Testis (tissue), 3 donors: ENCODE data around the gene PWWP2A. TPM values are rescaled to one million over a fixed set of nuclear protein-coding genes. Genes with fewer than 3 reads are reported as not detected.

ENCODE experiments used
- DNase-seq: peaks from one replicate; pipeline ENCODE4 v3.0.0-alpha.2; 2019
- H3K27ac ChIP-seq, 2 donors: fragments of 200-600 bp; sonication (generic); one replicate each; pipeline ENCODE4 v1.5.1; 2019
- H3K27me3 ChIP-seq: fragments of 200-600 bp; sonication (generic); one replicate; pipeline ENCODE4 v1.5.1; 2019
- H3K36me3 ChIP-seq: fragments of 200-600 bp; sonication (generic); one replicate; pipeline ENCODE4 v1.5.1; 2017; ENCODE audit warnings: low read depth; ENCODE audit errors: missing control alignments
- H3K4me1 ChIP-seq: fragments of 200-600 bp; sonication (generic); one replicate; pipeline ENCODE4 v1.5.1; 2019
- H3K4me3 ChIP-seq, 2 donors: fragments of 200-600 bp; sonication (generic); one replicate each; pipeline ENCODE4 v1.5.1; 2017 to 2019
- H3K9me3 ChIP-seq: fragments of 200-600 bp; sonication (generic); one replicate; pipeline ENCODE4 v1.5.1; 2017
- POLR2A ChIP-seq: fragments of 450-650 bp; IDR thresholded peaks from one replicate; pipeline ENCODE4 v1.6.1; 2017; ENCODE audit warnings: antibody characterized with exemption, mild to moderate bottlenecking, moderate library complexity
- WGBS, 2 donors: methylation state at CpG; one replicate each; pipeline ENCODE4 v1.1.5; 2018; 5-methylcytosine and 5-hydroxymethylcytosine counted together
- intact Hi-C: fragments of 100-400 bp; cut with DNase I; formaldehyde crosslinking; loops from one replicate; pipeline ENCODE4 v1.15.1; 2023; ENCODE audit warnings: low total_unique reads
- polyA plus RNA-seq: library from polyadenylated mRNA; stranded (reverse); fragments of 350-450 nt; fragmentation: Illumina TruSeq; extraction: RNeasy Lipid Tissue Mini Kit (QIAGEN cat#74804); gene quantifications from one replicate; pipeline ENCODE4 v1.2.3, GENCODE V29; 2014; ENCODE audit warnings: low read depth, low replicate concordance; ENCODE audit not compliant: insufficient read depth
- total RNA-seq, 2 donors: library from RNA; depleted of rRNA; stranded (reverse); fragments of >200 nt; gene quantifications; one replicate each; pipeline ENCODE4 v1.2.3, GENCODE V29; 2016
- TF ChIP-seq, protein P1 (sequence below), 3 experiments: fragments of 450-650 bp in 2 of 3; fragments of 200-600 bp in 1 of 3; sonication (generic) in 1 of 3; IDR thresholded peaks; one replicate each; pipeline ENCODE4 v1.5.1; 2016 to 2019; ENCODE audit warnings: antibody characterized with exemption in 3 of 3, mild to moderate bottlenecking in 2 of 3, moderate library complexity in 1 of 3

PWWP2A gene
- total and polyA plus RNA-seq, 3 donors from 2014 or later = 12.0 to 51.6 (median 48.9) TPM

DNA sequence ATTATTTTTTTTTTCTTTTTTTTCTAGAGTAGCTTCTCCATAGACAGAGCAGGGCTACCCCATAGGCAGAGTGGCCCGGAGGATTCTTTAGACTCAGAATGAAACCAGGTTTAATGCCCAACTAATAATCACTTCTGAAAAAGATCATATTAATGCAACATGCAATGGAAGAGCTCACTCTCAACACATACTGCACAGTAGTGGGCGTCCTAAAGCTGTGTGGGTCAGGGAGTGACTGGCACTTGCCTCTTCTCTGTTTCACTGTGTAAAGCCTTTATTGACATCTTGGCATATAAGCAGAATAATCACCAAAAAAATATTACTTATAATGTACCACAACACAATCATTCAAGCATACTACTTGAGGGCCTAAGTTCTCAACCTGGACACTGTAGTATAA, 11.1 kb downstream of the PWWP2A start:
- intact Hi-C loops = no loop called here
- Histone ChIP-seq H3K9me3 (no peaks in the 10 kb centered on the region), H3K27ac (no peak overlapping the region), H3K4me1 (peaks cover 9% of the 10 kb centered on the region), H3K4me3 (no peak overlapping the region), H3K36me3 (no peaks in the 10 kb centered on the region), H3K27me3 (no peaks in the 10 kb centered on the region)
- no peak for DNase-seq
- WGBS, 2 donors = 92 to 95% methylated on average over 2 of the region's 2 CpGs
- TF ChIP-seq, protein P1, sequence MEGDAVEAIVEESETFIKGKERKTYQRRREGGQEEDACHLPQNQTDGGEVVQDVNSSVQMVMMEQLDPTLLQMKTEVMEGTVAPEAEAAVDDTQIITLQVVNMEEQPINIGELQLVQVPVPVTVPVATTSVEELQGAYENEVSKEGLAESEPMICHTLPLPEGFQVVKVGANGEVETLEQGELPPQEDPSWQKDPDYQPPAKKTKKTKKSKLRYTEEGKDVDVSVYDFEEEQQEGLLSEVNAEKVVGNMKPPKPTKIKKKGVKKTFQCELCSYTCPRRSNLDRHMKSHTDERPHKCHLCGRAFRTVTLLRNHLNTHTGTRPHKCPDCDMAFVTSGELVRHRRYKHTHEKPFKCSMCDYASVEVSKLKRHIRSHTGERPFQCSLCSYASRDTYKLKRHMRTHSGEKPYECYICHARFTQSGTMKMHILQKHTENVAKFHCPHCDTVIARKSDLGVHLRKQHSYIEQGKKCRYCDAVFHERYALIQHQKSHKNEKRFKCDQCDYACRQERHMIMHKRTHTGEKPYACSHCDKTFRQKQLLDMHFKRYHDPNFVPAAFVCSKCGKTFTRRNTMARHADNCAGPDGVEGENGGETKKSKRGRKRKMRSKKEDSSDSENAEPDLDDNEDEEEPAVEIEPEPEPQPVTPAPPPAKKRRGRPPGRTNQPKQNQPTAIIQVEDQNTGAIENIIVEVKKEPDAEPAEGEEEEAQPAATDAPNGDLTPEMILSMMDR (IDR thresholded peaks at IDR 0.05) = no peak
- no peak for TF ChIP-seq POLR2A

- H3K27ac ChIP-seq = no peak overlapping the region
- peaks cover 16% of the 10 kb centered on the region for H3K4me1 ChIP-seq
- no peaks in the 10 kb centered on the region for H3K9me3 ChIP-seq
- no peaks in the 10 kb centered on the region for H3K27me3 ChIP-seq
- intact Hi-C loops = no loop called here
- H3K4me3 ChIP-seq = no peak overlapping the region
- TF ChIP-seq, protein P1 (IDR thresholded peaks at IDR 0.05) = no peak
- TF ChIP-seq POLR2A = no peak
- no peaks in the 10 kb centered on the region for H3K36me3 ChIP-seq
- WGBS, 2 donors = 73 to 78% methylated on average over 4 of the region's 4 CpGs
- DNase-seq = no peak
Observed at GRCh38 chr5:160105686-160106360, 13.4 kb downstream of the PWWP2A start.

- no peaks in the 10 kb centered on the region for H3K9me3 ChIP-seq
- no peak for TF ChIP-seq POLR2A
- TF ChIP-seq, protein P1 (IDR thresholded peaks at IDR 0.05) = no peak
- no peak overlapping the region for H3K4me3 ChIP-seq
- no peak for DNase-seq
- no peaks in the 10 kb centered on the region for H3K36me3 ChIP-seq
- H3K4me1 ChIP-seq = peaks cover 5% of the 10 kb centered on the region
- H3K27ac ChIP-seq = no peak overlapping the region
- WGBS, 2 donors = 81 to 89% methylated on average over 4 of the region's 4 CpGs
- no peaks in the 10 kb centered on the region for H3K27me3 ChIP-seq
- intact Hi-C loops = no loop called here
Observed at GRCh38 chr5:160097991-160098390, 21.3 kb downstream of the PWWP2A start.

- H3K4me1 ChIP-seq = no peaks in the 10 kb centered on the region
- H3K36me3 ChIP-seq = no peaks in the 10 kb centered on the region
- no peak for DNase-seq
- TF ChIP-seq POLR2A = no peak
- no peaks in the 10 kb centered on the region for H3K27me3 ChIP-seq
- H3K9me3 ChIP-seq = no peaks in the 10 kb centered on the region
- H3K4me3 ChIP-seq = no peak overlapping the region
- WGBS, 2 donors = 87 to 90% methylated on average over 2 of the region's 2 CpGs
- intact Hi-C loops = no loop called here
- no peak overlapping the region for H3K27ac ChIP-seq
Observed at GRCh38 chr5:160096178-160096577, 23.1 kb downstream of the PWWP2A start.

GRCh38 chr5:160092960-160093707, 26.1 kb downstream of the PWWP2A start:
- H3K27me3 ChIP-seq = no peaks in the 10 kb centered on the region
- TF ChIP-seq, protein P1 (IDR thresholded peaks at IDR 0.05) = no peak
- TF ChIP-seq POLR2A = no peak
- H3K27ac ChIP-seq = no peak overlapping the region
- DNase-seq = no peak
- no peaks in the 10 kb centered on the region for H3K4me1 ChIP-seq
- WGBS, 2 donors = 90 to 92% methylated on average over 11 of the region's 11 CpGs
- intact Hi-C loops = no loop called here
- no peaks in the 10 kb centered on the region for H3K36me3 ChIP-seq
- no peaks in the 10 kb centered on the region for H3K9me3 ChIP-seq
- H3K4me3 ChIP-seq = no peak overlapping the region
